ENCODE measurements around the gene KIF2A.

GRCh38 chr5:62362701-62363100 lies 56.7 kb downstream of the KIF2A start:
- TF ChIP-seq EZH2 (optimal IDR thresholded peaks at IDR 0.05; ENCODE audit: low read depth, low read length) = no peak
- TF ChIP-seq, protein P1, sequence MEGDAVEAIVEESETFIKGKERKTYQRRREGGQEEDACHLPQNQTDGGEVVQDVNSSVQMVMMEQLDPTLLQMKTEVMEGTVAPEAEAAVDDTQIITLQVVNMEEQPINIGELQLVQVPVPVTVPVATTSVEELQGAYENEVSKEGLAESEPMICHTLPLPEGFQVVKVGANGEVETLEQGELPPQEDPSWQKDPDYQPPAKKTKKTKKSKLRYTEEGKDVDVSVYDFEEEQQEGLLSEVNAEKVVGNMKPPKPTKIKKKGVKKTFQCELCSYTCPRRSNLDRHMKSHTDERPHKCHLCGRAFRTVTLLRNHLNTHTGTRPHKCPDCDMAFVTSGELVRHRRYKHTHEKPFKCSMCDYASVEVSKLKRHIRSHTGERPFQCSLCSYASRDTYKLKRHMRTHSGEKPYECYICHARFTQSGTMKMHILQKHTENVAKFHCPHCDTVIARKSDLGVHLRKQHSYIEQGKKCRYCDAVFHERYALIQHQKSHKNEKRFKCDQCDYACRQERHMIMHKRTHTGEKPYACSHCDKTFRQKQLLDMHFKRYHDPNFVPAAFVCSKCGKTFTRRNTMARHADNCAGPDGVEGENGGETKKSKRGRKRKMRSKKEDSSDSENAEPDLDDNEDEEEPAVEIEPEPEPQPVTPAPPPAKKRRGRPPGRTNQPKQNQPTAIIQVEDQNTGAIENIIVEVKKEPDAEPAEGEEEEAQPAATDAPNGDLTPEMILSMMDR (IDR thresholded peaks at IDR 0.05; ENCODE audit: low read length) = no peak

Data from MM.1S (cell line).